GM21825 (cell line): Measurements from ENCODE around the gene S100A11.

Experiments used
- ATAC-seq: cut with Tn5 transposase; IDR thresholded peaks from one replicate; pipeline ENCODE4 v1.9.1; 2021; ENCODE audit warnings: mild to moderate bottlenecking, moderate library complexity; ENCODE audit not compliant: unreplicated experiment

Gene S100A11

GRCh38 chr1:152039886-152040285 lies 3.1 kb upstream of the S100A11 start:
- ATAC-seq: no peak

DNA sequence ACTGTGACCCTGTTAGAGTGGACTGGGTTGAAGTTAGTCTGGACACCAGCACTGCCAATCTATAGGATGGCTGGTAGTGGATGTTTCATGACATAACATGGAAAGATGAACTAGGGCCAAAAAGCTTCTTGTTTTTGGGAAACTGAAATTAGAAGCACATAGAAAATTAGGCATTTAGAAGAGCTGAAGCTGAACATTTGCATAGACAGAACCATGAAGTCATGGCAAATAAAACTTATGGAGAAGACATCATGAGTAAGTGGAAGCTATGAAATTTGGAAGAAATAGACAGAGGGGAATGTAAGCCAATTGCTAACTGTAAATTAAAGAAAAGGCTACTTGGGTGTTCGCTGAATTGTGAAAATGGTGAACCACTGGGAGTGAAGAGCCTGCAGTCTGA lies 2.7 kb upstream of the S100A11 start:
- ATAC-seq: no peak

DNA sequence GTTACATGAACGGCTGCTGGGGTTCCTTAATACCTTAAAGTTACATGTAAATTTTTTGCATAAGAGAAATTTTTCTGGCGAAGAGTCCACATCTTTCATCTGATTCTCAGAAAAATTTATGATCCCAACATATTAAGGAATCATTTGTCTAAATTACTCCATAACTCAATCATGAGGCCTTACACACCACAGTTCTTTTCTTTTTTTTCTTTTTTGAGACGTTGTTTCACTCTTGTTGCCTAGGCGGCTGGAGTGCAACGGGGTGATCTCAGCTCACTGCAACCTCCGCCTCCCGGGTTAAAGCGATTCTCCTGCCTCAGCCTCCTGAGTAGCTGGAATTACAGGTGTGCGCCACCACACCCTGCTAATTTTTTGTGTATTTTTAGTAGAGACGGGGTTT lies 2.1 kb upstream of the S100A11 start:
- ATAC-seq: no peak

DNA sequence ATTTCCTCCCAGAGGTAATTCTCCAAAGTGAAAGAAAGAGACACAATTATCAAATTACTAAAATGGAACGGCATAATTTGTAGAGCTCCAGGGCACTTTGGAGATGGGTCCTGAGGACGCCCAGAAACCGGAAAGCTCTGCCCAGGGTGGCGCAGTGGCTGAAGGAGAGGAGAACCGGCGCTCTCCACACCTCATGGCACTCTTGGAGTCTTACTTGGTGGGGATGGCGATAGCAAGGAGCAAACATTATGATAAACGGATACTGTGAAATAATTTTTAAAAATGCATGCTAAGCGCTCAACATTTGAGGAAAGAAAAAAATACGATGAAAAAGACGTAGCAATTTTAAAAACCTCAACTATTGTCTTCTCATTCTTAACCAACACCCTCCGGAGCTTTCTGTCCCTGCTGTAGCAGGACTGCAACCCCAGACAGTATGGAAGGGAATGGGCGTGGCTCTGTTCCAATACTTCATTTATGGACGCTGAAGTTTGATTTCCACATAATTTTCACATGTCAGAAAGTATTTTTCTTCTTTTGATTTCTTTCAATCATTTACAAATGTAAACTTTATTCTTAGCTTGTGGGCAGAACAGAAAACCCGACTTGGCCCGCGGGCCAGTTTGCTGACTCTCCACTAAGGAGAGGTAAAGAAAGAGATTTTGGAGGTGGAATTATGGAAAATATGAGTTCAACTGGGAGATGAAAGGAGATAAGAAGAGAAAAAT lies 1.1 kb downstream of the S100A11 start:
- no peak for ATAC-seq

DNA sequence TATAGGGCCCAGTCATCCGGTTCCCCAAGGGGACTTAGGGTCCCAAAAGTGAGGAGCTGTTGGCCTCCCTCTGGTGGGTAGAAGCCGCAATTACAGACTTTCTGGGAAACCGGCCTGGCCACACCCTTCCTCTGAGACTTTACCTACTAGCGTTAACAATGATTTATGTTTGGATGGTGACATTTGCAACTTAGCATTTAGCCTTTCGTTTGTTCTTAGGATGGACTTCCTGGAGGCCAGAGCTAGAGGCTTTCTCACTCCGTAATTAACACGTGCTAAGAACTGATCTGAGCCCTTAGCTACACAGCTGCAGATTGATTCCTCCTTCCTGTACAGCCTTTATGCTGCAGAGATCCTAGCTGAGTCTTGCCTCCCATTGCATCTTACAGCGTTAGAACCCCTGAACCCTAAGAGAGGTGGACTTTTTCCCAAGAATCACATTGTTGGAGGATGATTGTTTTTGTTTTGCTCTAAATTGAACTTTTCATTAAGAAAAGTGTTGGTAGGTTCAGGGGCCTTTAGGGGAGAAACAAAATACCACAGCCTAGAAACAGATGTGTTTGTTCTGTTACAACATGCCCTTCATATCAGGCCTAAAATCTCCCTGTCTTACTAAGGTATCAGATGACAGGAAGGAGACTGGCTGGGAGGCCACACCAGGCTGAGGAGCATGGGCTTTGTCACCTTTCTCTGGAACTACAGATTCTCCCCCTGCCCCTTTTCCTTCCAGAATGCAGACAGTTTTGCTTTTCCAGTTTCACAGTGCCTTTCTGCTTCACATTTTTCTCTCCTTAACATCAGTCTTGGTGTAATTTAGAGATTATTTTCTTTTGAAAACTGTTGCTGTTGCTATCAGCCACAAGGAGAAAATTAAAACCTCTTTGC lies 1.9 kb downstream of the S100A11 start:
- peak; percentile 50 for ATAC-seq

DNA sequence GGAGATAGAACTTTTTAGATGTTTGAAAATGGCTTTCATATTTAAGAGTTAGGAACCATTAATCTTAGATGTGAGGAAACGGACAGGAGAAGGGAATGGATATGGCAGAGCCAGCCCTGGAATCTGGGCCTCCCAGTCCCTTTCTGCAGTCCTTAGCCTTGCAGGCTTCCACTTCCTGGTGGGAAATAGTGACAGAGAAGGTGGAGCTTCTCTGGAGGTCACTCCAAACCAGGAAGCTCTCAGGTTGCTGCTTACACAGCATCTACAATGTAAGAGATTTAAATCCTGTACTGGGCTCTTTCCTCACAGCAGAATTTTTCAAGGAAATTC lies 2.5 kb downstream of the S100A11 start:
- ATAC-seq: peak; percentile 23

DNA sequence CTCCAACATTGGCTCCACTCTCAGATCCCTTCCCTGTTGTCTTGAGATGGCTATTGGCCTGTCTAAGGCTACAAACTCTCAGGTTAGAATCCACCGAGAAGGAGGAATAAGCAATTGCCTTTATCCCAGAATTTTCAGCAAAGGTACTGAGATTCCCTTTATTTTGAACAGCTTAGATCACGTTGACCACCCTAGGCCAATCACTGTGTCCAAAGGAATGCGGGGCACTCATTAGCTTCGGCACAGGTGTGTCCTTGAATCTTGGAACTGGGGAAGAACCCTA lies 6.9 kb downstream of the S100A11 start:
- no peak for ATAC-seq

GRCh38 chr1:152029144-152029928 lies 7.5 kb downstream of the S100A11 start:
- no peak for ATAC-seq

- no peak for ATAC-seq
Observed at GRCh38 chr1:152026895-152027294, 9.9 kb downstream of the S100A11 start.

DNA sequence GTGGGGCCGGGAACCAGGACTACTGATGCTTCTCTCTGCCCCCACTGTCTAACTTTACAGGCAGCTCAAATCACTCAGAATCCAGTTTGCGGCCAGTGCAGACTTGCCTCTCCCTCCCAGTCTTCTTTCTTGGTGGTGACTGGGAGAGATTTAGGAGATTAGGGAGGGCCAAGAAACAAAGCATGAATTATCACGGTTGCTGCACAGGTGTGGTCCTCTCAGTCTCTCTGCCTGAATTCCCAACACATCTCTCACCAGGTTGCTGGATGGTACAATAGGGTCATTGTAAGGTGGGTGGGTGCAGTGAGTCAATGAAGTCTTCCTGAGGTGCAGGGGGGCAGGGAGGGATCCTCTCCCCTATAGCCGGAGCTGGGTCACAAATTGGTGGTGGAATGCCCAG lies 12.6 kb downstream of the S100A11 start:
- ATAC-seq: no peak

DNA sequence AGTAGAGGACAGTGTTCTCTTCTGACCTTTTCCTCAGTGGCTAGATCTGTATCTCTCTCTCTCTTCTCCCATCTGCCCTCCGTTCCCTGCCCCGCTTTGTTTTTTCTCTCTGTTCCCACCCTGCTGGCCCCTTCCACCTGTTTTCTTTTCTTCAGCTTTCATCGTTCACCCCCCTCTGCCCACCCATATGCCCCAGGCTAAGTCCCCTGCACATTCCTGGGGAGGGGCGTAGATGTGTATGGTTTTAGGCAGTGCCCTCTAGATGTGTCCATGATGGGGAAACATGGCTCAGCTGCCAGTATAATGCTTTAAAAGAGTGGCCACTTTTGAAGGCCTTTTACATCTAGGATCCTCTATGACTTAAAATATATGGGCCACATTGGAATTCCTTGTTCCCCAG lies 13.6 kb downstream of the S100A11 start:
- ATAC-seq: no peak

GRCh38 chr1:152022474-152022873 lies 14.3 kb downstream of the S100A11 start:
- ATAC-seq: no peak

- no peak for ATAC-seq
Observed at GRCh38 chr1:152021569-152021968, 15.2 kb downstream of the S100A11 start.

DNA sequence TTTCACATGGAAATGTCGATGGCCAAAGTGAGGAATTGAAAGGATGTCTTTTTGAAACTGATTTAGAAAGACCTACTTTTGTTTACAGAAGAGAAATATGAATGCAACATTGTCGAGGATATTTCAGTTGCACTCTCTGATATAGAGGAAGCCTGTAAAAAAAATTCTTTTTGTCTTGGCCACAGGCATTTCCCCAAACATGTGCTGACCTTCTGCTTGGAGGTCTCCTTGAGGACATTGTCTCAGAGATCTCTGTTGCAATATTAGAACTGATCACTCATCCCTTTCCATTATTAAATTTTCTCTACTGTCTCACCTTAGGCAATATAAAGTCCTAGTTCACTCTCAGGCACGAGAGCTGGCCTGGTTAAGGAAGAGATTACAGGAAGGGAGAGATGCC lies 16.0 kb downstream of the S100A11 start:
- ATAC-seq: no peak

DNA sequence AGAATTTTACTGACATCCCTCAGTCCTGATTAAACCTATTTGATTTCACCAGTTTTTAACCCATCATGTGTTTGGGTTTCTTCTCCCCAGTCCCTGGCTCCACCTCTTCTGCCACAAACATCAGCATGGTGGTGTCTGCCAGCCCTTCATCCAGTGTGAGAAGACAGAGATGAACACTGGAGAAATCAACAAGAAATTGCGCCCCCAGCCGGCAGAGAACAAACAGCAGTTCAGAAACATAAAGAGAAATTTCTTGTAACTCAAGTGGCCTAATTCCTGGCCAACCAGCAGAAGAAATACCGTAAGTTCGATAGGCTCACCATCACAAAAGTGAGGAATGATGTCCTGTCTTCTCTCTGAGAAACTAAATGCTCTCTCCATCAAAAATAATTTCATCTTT lies 18.3 kb downstream of the S100A11 start:
- ATAC-seq: no peak

DNA sequence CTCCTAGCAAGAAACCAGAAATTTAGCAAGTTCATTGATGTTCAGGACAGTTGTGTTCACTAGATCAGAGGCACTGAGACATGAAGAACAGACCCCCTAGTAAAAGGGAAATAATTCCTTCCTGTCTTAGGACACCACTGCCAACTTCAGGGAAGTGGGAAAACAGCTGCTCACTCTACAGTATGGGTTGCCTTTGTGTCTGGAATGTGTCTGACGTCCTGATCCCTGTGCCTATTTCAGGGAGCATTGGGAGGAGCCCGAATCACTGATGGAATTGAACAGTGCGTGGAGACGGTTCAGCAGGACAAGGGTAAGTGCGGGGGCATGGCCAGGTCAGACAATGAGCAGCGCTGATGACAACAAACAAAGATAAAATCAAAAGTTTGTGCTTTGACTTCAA lies 21.0 kb downstream of the S100A11 start:
- no peak for ATAC-seq

- no peak for ATAC-seq
Observed at GRCh38 chr1:152014943-152015342, 21.9 kb downstream of the S100A11 start.

GRCh38 chr1:152013664-152014237 lies 23.1 kb downstream of the S100A11 start:
- no peak for ATAC-seq

DNA sequence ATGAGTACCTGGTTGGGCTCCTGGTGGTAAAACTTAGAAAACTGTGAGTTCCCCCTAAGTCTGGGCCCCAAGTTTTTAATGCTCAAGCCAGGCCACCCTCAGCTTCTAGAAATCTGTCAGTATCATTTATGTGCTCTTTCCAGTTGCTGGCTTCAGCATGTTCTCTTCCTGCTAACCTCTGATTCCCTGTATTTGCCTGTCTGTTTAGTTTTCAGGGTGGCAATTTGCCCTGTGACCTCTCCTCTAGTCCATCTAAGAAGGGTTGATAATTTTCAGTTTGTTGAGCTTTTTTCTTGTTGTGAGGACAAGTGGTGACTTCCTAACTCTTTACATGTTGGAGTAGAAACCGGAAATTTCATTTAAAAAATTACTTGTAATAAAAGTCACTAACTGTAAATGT lies 27.1 kb downstream of the S100A11 start:
- no peak for ATAC-seq

DNA sequence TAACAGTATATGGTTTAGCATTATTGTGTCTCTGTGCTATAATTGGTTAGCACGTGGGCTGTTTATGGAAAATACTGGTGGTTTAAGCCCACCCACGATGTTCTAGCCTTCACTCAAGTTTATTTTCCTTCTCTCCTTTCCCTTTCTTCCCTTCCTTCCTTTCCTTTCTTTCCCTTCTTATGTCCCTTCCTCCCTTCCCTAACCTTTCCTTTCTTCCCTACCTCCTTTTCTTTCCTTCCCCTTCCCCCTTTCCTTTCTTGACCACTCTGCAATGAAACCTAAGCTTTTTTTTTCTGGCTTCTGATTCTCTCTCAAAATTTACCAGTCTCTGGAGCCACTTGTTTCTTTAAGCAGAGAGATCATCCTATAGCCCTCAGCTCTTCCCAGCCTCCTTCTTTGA lies 29.8 kb downstream of the S100A11 start:
- no peak for ATAC-seq

DNA sequence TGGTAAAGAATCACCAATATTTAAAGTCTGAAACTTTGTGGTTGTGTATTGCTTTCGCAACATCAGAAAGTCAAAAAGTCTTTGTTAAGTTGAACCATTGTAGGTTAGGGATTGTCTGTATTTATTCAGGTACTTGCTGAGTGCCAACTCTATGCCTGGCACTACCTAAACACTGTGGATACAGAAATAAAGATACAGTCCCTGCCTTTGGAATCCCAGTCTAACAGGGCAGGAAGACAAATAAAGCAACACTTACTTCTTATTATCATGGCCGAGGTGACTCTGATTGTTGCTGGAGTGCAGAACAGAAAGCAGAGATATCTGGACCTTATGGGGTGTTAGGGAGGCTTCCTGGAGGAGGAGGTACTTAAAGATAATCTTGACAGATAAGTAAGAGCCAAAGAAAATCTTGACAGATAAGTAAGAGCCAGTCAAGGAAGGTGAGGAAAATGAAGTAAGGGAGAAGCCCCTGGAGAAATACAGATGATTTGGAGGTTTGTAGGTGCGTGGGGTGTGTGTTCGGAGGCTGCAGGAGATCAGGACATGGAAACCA lies 31.4 kb downstream of the S100A11 start:
- no peak for ATAC-seq
